NT2/D1 (cell line): Measurements from ENCODE around the gene KDM6A.
A peak's percentile ranks its signal among the peaks of the same experiment; 100 is the strongest.
"Not testable (repeated sequence)": the region's sequence is repeated elsewhere in the genome, so short reads cannot be mapped to it uniquely, and the experiment has no call there.

Experiments used
- DNase-seq: peaks from one replicate; pipeline ENCODE4 v3.0.0-alpha.2; 2011; ENCODE audit warnings: low read depth, low spot score
- H3K27me3 ChIP-seq: 2 replicates; pipeline ENCODE4 v1.6.0; 2011; ENCODE audit warnings: mild to moderate bottlenecking; ENCODE audit not compliant: insufficient read length, insufficient read depth
- H3K36me3 ChIP-seq: 2 replicates; pipeline ENCODE4 v1.6.1; 2011; ENCODE audit warnings: mild to moderate bottlenecking, low read length, mixed read lengths; ENCODE audit not compliant: insufficient read depth, insufficient read length
- H3K4me1 ChIP-seq: 2 replicates; pipeline ENCODE4 v1.5.1; 2011; ENCODE audit not compliant: insufficient read depth, insufficient read length
- H3K4me3 ChIP-seq: 2 replicates; pipeline ENCODE4 v1.5.1; 2011; ENCODE audit warnings: low read depth; ENCODE audit not compliant: insufficient read length
- H3K9ac ChIP-seq: 2 replicates; pipeline ENCODE4 v1.6.0; 2011; ENCODE audit warnings: low read depth; ENCODE audit not compliant: insufficient read length
- H3K9me3 ChIP-seq: 2 replicates; pipeline ENCODE4 v1.5.1; 2011; ENCODE audit warnings: mild to moderate bottlenecking, low read length; ENCODE audit not compliant: insufficient read depth
- SUZ12 ChIP-seq: IDR thresholded peaks from 2 replicates; pipeline ENCODE4 v1.6.1; 2011; ENCODE audit not compliant: insufficient read length, insufficient read depth; ENCODE audit errors: extremely low read depth
- YY1 ChIP-seq: IDR thresholded peaks from 2 replicates; pipeline ENCODE4 v1.6.1; 2011; ENCODE audit not compliant: insufficient read length, insufficient read depth
- ZNF274 ChIP-seq: IDR thresholded peaks from 2 replicates; pipeline ENCODE4 v1.6.1; 2011; ENCODE audit warnings: mild to moderate bottlenecking, low read depth, low read length

Gene KDM6A

GRCh38 chrX:44872821-44873414, at the start of gene KDM6A:
KDM6A (plus strand) TSS chrX:44873188; CDS start chrX:44873552, 364 bp downstream.
- H3K4me3 ChIP-seq = peak within 1 kb of the TSS; percentile 82
- no peak for TF ChIP-seq SUZ12
- no peak for TF ChIP-seq ZNF274
- peak; percentile 42 for TF ChIP-seq YY1
- DNase-seq = peak; percentile 96
- no peaks in the 10 kb centered on the region for H3K36me3 ChIP-seq
- H3K9me3 ChIP-seq = no peaks in the 10 kb centered on the region
- peak within 1 kb of the TSS; percentile 92 for H3K9ac ChIP-seq
- H3K4me1 ChIP-seq = no peaks in the 10 kb centered on the region
- H3K27me3 ChIP-seq = no peaks in the 10 kb centered on the region

- H3K4me1 ChIP-seq, H3K4me3 ChIP-seq, H3K9me3 ChIP-seq, H3K9ac ChIP-seq, H3K36me3 ChIP-seq, H3K27me3 ChIP-seq, DNase-seq: not testable (repeated sequence)
These were observed 49.8 kb upstream of the KDM6A start for GRCh38 chrX:44823193-44823592.

GRCh38 chrX:44828008-44828605, 44.9 kb upstream of the KDM6A start:
- Histone ChIP-seq H3K36me3 (no peaks in the 10 kb centered on the region), H3K27me3 (no peaks in the 10 kb centered on the region), H3K9me3 (no peaks in the 10 kb centered on the region; the same call in 1 of the 2 replicates), H3K9ac (no peak overlapping the region), H3K4me3 (no peak overlapping the region), H3K4me1 (no peaks in the 10 kb centered on the region)
- no peak for TF ChIP-seq ZNF274
- TF ChIP-seq SUZ12 = no peak
- TF ChIP-seq YY1 = no peak
- DNase-seq = no peak

GRCh38 chrX:44829832-44830231, 43.2 kb upstream of the KDM6A start:
- Histone ChIP-seq H3K4me3 (no peak overlapping the region), H3K9ac (no peak overlapping the region), H3K36me3 (no peaks in the 10 kb centered on the region), H3K27me3 (no peaks in the 10 kb centered on the region), H3K4me1 (no peaks in the 10 kb centered on the region), H3K9me3 (no peaks in the 10 kb centered on the region)
- TF ChIP-seq YY1 = no peak
- no peak for TF ChIP-seq ZNF274
- no peak for DNase-seq

- no peaks in the 10 kb centered on the region for H3K27me3 ChIP-seq
- no peak for TF ChIP-seq YY1
- no peak for TF ChIP-seq ZNF274
- TF ChIP-seq SUZ12 = no peak
- H3K4me3 ChIP-seq = no peak overlapping the region
- no peaks in the 10 kb centered on the region for H3K36me3 ChIP-seq
- no peaks in the 10 kb centered on the region for H3K9me3 ChIP-seq
- no peak overlapping the region for H3K9ac ChIP-seq
- H3K4me1 ChIP-seq = no peaks in the 10 kb centered on the region
- DNase-seq = no peak
These were observed 30.3 kb upstream of the KDM6A start for GRCh38 chrX:44842550-44843317.

GRCh38 chrX:44843318-44843702, 29.7 kb upstream of the KDM6A start:
- Histone ChIP-seq H3K27me3 (no peaks in the 10 kb centered on the region), H3K4me1 (no peaks in the 10 kb centered on the region), H3K36me3 (no peaks in the 10 kb centered on the region), H3K4me3 (no peak overlapping the region), H3K9ac (no peak overlapping the region), H3K9me3 (no peaks in the 10 kb centered on the region)
- no peak for DNase-seq
- TF ChIP-seq YY1 (no peak), SUZ12 (no peak), ZNF274 (no peak)

GRCh38 chrX:44843753-44844152, 29.2 kb upstream of the KDM6A start, which contains the start of gene DUSP21:
DUSP21 (plus strand) TSS chrX:44844021; CDS start chrX:44844133, 112 bp downstream.
- TF ChIP-seq SUZ12 (no peak), YY1 (no peak), ZNF274 (no peak)
- no peak within 1 kb of the TSS for H3K4me3 ChIP-seq
- H3K27me3 ChIP-seq = no peaks in the 10 kb centered on the region
- H3K36me3 ChIP-seq = no peaks in the 10 kb centered on the region
- H3K9me3 ChIP-seq = no peaks in the 10 kb centered on the region
- H3K9ac ChIP-seq = no peak within 1 kb of the TSS
- no peak for DNase-seq
- H3K4me1 ChIP-seq = no peaks in the 10 kb centered on the region
